ENCODE results near the gene CARD6.

- TF ChIP-seq CTCF (IDR thresholded peaks at IDR 0.05 in 2 of 3, conservative IDR thresholded peaks at IDR 0.05 in 1 of 3; ENCODE audit: insufficient read depth in 2 of 3, low read depth in 1 of 3, low read length in 3 of 3), result no peak
- TF ChIP-seq CEBPB (tag; IDR thresholded peaks at IDR 0.05), result no peak
- no peak for TF ChIP-seq ZNF561 (CRISPR knock-in tag; conservative IDR thresholded peaks at IDR 0.05)
- TF ChIP-seq POLR2A (conservative IDR thresholded peaks at IDR 0.05), result no peak
- TF ChIP-seq CREB3 (tag; conservative IDR thresholded peaks at IDR 0.05; ENCODE audit: low read depth), result no peak
- no peak for TF ChIP-seq ZBTB43 (CRISPR knock-in tag; IDR thresholded peaks at IDR 0.05)
- TF ChIP-seq USF2 (CRISPR knock-in tag; IDR thresholded peaks at IDR 0.05), result no peak
- TF ChIP-seq CREM (IDR thresholded peaks at IDR 0.05; ENCODE audit: low read depth), result no peak
- no peak for TF ChIP-seq ZNF764 (CRISPR knock-in tag; IDR thresholded peaks at IDR 0.05; ENCODE audit: low read depth)
- TF ChIP-seq ZNF384 (IDR thresholded peaks at IDR 0.05; ENCODE audit: low read depth, low read length), result no peak
- TF ChIP-seq NFE2 (IDR thresholded peaks at IDR 0.05; ENCODE audit: low read depth), result no peak
- TF ChIP-seq KDM1A (IDR thresholded peaks at IDR 0.05), result no peak
- TF ChIP-seq MXD1 (CRISPR knock-in tag; IDR thresholded peaks at IDR 0.05; ENCODE audit: borderline replicate concordance, poor library complexity, severe bottlenecking), result no peak
- no peak for TF ChIP-seq KDM4B (IDR thresholded peaks at IDR 0.05; ENCODE audit: borderline replicate concordance in 2 of 2, low read depth in 1 of 2)
Measured at GRCh38 chr5:40906351-40906751, 65.2 kb downstream of the CARD6 start.
